Fibroblast of skin of right biceps (primary cell): ENCODE measurements around the gene PTPRM.
"Not testable (repeated sequence)": the region's sequence is repeated elsewhere in the genome, so short reads cannot be mapped to it uniquely, and the experiment has no call there.

ENCODE experiments used
- DNase-seq: peaks from one replicate; pipeline ENCODE4 v3.0.0-alpha.2; 2013

Gene PTPRM

DNA sequence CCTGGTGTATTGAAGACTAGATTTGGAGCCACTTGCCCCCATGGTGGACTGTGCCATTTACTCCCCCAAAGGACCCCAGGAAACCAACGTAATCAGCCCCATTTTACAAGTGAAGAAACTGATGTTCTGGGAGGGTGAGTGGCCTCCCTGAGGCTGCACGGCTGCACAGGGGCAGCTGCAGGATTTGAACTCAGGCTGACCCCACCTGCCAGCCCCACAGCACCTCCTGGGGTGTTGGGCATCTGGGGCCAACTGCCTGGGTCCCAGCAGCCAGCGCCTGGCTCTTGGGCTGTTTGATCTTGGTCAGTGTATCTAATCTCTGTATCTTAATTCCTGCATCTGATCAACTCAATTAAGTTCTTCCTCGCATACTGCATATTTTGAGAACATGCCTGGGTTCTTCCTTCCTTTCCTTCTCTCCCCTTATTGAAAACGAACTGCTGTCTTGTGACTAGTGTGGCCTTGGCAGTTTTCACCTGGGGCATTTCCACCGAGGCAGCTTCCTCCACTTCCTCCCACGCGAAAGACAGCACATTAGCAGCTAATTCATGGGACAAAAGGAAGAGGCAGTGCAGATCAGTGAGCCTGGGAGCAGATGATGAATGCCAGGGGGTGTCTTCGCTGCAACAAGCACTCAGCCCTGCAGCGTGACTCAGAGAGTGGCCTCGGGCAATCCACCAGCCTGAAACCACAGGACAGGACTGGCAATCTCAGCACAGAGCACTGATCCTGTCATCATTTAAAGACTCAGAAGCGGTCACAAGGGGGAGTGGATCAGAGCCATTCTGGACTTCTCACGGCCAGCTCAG is 858.0 kb downstream of the PTPRM start:
- peak; percentile 61 for DNase-seq

DNA sequence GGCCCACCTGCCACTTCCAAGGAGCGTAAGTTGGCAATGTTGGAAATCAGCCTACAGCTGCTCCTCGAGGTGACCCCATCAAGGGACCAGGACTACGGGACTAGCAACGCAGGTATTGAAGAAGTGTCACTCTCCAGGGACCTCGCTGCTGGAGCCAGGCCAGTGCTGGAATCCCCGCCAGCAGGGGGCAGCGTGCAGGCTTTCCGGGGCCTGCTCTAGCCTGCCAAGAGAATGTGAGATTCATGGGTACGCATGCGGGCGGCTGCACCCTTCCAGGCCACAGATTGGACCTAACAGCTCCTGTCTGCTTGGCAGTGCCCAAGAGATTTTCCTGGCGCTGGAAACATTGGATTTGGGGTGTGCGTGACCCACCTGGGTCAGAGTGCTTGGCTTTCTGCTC is 859.3 kb downstream of the PTPRM start:
- no peak for DNase-seq

DNA sequence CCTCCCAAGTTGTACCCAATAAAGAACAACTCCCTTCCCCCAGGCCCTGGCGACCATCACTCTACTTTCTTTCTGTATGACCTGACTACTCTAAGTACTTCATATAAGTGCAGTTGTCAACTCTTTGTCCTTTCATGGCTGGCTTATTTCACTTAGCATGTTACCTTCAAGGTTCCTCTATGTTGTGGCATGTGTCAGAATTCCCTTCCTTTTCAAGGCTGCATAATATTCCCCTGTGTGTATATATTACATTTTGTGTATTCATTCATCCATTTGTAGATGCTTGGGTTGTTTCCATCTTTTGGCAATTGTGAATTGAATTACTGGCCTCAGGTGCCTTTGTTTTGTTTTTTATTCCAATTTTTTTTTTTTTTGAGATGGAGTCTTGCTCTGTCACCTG is 860.2 kb downstream of the PTPRM start:
- no peak for DNase-seq

DNA sequence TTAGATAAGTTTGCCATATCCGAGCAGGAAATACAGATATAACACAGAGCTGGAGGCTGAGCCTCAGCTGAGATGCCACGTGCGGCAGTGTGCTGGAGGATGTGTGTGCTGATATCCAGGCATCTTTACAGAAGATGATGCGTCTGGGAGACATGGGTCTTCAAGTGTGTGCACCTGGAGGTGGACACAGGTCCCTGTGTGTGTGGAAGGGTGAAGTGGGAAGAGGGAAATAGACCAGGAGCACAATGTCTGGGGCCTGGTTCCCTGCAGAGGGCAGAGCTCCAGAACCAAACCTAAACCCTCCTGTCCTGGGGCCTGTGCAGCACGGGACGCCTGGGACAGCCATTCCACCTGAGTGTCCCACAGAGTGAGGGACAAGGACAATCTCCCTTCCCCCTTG is 861.8 kb downstream of the PTPRM start:
- no peak for DNase-seq

DNA sequence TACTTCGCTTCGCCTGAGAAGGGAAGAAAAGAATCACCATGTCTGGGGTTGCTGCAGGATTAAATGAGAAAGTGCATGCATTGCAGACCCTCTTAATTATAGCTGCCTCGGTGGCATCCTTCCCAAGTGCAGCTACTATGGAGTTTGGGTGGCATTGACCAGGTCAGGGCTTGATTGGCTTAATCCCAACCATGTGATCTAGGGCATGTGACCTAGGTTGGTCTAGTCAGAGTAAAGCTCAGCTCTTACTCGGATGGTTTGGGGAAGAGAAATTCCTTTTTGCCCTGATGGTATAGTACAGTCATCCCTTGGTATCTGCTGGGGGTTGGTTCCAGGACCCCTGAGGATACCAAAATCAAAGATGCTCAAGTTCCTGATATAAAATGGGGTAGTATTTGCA is 863.9 kb downstream of the PTPRM start:
- no peak for DNase-seq

DNA sequence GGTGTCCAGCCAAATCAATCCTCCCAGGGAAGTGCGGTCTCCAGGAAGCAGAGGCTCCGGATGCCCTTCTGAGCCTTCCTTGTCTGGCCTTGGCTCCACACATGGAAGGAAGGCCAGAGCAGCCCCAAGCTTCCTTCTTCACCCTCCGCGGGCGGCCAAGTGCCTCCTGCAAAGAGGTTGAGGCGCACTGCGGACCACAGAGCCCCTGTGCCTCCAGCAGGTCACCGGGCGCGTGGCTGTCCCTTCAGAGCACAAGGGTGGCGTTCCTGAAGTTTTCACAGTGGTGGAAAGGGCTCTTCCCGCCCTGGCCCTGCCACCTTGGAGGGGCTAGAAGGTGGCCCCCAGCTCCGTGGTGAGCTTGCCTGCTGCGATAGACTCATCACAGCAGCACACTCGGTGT is 866.2 kb downstream of the PTPRM start:
- no peak for DNase-seq

DNA sequence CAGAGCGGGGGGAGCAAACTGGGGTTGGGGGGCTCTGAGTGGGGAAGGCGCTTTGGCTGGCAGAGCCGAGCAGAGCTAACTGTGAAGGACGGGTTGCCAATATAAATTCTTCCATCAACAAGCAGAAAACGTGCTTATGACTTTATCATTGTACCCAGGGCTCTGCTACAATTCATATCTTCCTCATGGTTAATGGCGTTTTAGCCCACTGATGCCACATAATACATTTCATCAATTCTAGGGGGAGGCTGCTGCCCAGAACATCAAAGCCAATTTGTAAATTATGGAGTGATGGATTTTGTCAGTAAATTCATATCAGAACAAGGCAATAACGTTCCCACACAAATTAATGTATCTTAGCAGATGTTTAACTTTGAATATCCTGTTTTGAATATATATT is 866.7 kb downstream of the PTPRM start:
- no peak for DNase-seq

DNA sequence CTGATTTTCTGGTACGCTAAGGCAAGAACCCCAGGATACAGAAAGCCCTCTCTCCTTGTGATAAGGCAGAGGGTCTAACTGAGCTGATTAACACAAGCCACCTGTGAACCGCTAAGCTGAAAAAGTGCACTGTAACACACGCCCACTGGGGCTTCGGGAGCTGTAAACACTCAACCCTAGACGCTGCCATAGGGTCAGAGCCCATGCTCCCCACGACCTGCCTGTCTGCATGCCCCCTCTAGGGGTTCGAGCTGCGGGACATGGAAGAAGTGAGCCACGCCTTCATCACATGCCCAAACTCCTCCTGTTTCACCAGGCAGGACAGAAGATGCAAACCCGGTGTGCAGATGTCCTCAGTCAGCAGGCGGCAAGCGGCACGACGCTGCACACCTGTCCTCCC is 868.3 kb downstream of the PTPRM start:
- no peak for DNase-seq

DNA sequence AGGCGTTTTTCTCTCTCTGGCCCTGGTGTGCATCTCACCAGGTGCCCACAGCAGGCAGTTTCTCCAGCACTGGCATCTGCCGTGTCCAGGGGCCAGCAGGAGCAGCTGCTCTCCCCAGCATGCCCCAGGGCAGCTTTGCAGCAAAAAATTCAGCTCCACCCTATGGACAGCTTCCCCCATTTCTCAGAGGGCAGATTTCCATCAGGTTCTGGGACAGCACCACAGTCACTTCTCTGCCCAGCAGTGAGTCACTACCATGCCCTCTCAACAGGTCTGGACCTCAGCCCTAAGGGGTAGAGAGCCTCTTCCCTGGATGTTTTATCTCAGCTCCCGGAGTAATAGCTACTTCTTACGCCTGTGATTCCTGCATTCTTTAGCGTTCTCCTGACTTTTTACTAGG is 871.9 kb downstream of the PTPRM start:
- no peak for DNase-seq

DNA sequence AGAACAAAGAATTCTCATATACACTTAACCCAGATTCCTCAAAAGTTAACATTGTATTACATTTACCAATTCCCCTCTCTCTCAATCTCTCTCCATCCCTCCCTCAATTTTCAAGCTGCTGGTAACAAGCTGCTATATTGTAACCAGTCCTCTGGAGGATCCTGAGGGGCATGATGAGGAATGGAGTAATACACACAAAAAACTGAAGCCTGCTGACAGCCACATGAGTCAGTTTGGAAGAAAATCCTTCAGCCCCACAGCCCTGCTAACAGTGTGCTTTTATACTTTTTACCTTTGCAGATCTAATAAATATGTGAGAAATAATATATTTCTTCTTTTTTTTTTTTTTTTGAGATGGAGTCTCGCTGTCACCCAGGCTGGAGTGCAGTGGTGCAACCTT is 876.4 kb downstream of the PTPRM start:
- DNase-seq: no peak

DNA sequence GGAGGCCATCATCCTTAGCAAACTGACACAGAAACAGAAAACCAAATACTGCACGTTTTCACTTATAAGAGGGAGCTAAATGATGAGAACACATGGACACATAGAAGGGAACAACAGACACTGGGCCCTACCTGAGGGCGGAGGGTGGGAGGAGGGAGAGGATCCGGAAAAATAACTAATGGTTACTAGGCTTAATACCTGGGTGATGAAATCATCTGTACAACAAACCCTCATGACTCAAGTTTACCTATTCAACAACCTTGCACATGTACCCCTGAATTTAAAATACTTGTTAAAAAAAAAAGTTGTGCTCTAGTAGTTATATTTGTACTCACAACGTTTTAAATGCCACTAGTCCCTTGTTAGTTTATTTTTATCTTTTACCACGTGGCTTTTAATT is 879.8 kb downstream of the PTPRM start:
- not testable (repeated sequence) for DNase-seq

DNA sequence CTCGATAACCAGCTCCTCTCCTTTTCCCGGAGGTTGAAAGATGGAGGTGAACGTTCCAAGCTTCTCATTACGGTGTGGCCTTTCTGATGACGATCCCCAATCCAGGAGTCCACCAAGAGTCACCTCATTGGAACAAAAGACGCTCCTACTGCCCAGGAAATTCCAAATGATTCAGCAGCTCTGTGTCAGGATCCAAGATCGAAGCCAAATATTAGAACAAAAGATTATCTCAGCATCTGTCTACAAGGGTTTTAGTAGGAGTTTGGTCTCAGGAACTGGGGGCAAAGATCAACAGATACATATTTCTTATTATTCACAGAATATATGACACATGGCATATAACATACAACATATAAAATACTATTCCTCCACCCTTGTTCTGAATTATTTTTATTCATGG is 881.0 kb downstream of the PTPRM start:
- no peak for DNase-seq

DNA sequence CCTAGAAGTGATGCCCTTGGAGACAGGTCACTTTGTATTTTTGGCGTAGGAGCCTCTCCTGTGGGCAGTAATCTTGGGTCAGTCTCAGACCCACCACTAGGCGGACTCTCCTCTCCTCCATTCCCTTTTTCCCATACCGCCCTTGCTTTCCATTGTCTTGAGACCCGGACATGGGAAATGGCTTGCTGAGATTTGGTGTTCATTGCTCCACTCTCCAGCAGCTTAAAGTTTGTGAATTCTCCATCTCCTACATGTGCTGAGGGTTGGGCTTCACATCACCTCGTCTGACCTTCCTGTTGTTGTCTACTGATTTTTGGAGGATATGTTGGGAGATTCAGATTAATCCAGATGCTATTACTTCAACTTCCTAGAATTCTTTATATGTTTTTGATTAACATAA is 882.9 kb downstream of the PTPRM start:
- DNase-seq: peak; percentile 10

DNA sequence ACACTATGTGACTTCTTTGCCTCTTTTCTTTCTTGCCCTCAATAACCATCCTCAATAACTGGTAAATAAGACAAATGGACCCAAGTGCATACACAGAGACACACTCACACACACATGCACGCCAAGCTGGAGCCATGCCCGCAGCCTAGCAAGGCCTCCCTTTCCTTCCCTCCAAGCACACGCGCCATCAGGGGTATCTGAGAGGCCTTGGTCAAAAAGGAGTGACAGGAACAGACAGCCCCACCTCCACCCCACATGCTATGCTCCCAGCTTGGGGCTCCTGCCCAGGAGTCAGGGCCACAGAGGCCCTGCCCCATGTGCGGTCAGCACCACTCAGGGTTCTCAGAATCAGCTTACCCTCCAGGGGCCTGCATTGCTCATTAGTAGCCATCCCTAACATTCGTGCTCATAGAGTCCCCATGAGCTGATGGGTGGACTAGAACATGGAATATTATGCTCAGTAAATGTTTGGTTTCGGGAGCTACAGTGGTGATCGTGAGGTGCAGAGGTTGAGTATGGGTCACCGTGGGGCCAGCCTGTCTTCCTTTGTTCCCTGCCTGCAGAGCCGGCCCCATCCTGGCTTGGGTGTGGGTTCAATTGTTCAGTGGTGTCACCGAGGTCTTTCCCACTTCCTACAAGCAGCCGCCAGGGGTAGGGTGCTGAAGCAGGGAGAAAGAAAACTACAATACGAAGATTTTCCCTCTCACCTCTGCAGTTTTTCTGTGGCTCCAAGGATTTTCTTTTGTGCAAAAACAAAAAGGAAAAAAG is 884.0 kb downstream of the PTPRM start:
- DNase-seq: no peak

DNA sequence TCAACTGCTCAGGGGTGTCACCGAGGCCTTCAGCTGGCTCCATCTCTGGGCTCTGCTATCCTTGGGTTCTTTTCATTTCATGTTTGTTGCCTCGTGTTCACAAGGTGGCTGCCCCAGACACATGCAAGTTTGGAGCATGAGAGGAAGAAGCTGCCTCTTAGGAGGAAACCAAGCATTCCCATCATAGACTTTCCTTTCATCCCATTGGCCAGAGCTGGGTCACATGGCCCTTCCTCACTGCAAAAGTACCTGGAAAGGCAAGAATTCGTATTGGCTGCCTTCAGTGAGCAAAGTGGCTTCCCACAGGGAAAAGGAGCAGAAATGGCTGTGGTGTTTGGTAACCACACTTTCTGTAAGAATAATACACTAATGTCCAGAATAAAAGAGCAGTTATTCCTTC is 886.4 kb downstream of the PTPRM start:
- DNase-seq: no peak

DNA sequence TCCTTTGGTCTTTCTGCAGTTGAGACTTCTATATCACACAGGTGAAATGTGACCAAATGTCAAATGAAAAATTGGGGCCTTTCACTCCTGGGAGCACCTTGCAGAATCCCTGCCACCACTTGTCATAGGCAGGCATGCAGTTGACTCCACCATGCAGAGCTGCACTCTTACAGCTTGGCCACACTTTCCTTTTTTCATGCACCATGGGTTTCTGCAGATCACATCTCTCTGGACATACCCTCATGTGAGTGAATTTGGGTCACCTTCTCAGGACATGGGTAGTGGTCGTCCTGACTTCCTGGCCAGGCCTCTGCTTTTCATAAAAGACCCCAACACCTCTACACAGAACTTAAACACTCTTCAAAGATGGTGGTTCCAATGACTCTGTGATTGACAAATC is 887.0 kb downstream of the PTPRM start:
- no peak for DNase-seq

DNA sequence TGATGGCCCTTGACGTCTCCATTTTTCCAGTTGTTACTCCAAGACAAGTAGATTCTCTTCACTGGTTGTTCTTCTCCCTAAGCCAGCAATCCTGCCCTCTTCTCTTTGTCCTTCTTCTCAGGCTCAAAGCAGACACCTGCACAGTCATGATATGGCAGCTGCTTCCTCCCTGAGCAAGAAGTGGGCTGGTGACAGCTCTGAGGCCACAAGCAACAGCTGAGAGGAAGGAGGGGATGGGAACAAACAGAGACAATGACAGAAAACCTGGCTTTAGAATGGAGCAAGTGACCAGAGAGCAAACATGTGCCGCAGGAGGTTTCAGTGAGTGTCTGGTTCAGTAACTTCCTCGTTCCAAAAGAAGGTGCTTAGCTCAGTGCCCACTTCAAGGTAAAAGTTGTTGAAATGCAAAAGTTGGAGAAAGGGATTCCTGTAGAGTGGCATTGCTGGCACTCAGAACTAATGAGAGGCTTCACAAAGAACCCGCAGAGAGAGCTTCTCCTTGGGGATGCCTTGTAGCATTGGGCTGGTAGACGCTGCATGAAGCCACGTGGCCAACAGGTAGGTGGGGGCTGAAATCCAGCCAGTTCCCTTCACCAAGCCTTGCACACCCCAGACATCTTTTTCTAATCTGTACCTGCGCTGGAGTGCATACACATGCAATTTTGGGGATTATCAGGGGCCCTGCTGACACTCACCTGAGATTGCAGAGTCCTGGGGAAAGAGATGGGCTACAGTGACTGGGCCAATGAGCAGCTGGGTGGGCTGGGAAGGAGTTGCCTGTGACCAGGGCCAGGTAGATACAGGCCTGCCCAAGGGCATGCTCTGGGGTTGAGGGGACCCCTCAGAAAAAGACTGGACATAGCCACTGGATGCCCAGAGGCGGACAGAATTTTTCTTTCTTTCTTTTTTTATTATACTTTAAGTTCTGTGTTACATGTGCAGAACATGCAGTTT is 888.8 kb downstream of the PTPRM start:
- DNase-seq: no peak
